Astrocyte (in vitro differentiated cells and primary cell): ENCODE results near the gene EIF1B.

ENCODE experiments used
- EZH2 ChIP-seq: IDR thresholded peaks from 2 replicates; pipeline ENCODE4 v1.6.1; 2012; ENCODE audit warnings: mild to moderate bottlenecking, low read length, inconsistent platforms; ENCODE audit not compliant: insufficient read depth
- TF ChIP-seq, protein P1 (sequence below): IDR thresholded peaks from 2 replicates; pipeline ENCODE4 v1.5.1; 2011; ENCODE audit warnings: low read depth, mild to moderate bottlenecking, inconsistent platforms, low read length, moderate library complexity; ENCODE audit not compliant: insufficient read depth

GRCh38 chr3:40304352-40304751 is 5.2 kb upstream of the EIF1B start:
- TF ChIP-seq, protein P1, sequence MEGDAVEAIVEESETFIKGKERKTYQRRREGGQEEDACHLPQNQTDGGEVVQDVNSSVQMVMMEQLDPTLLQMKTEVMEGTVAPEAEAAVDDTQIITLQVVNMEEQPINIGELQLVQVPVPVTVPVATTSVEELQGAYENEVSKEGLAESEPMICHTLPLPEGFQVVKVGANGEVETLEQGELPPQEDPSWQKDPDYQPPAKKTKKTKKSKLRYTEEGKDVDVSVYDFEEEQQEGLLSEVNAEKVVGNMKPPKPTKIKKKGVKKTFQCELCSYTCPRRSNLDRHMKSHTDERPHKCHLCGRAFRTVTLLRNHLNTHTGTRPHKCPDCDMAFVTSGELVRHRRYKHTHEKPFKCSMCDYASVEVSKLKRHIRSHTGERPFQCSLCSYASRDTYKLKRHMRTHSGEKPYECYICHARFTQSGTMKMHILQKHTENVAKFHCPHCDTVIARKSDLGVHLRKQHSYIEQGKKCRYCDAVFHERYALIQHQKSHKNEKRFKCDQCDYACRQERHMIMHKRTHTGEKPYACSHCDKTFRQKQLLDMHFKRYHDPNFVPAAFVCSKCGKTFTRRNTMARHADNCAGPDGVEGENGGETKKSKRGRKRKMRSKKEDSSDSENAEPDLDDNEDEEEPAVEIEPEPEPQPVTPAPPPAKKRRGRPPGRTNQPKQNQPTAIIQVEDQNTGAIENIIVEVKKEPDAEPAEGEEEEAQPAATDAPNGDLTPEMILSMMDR: no peak
- TF ChIP-seq EZH2: no peak
